Measurements from ENCODE around the gene FMO1.

The FMO1 gene

DNA sequence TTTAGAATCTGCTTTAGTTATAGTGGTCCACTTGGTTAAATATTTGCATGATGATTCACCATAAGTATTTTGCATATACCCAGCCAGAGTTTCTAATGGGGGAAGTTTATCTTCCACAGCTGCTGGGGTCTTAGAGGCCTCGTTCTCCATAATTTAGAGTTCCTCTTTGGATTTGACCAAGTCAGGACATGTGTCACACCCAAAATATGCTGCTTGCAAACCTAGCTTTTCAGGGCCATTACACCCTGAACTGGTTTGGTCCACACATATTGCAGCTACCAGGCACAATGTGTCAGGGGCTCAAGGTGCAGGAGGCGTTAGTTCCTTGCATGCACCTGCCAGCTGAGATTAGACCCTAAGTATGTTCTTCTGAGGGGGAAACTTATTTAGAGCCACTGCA is 48.6 kb downstream of the FMO1 start:
- no peak for DNase-seq (ENCODE audit: low spot score)
- no peak overlapping the region for H3K4me3 ChIP-seq
- no peak for TF ChIP-seq CTCF (IDR thresholded peaks at IDR 0.05)

GRCh38 chr1:171298696-171299095 is 50.4 kb downstream of the FMO1 start:
- no peak for DNase-seq (ENCODE audit: low spot score)
- no peak for TF ChIP-seq CTCF (IDR thresholded peaks at IDR 0.05)
- H3K4me3 ChIP-seq = no peak overlapping the region
- H3K27ac ChIP-seq = no peak overlapping the region

More for the DNA sequence above, 48.6 kb downstream of the FMO1 start:
- H3K27ac ChIP-seq = no peak overlapping the region

DNA sequence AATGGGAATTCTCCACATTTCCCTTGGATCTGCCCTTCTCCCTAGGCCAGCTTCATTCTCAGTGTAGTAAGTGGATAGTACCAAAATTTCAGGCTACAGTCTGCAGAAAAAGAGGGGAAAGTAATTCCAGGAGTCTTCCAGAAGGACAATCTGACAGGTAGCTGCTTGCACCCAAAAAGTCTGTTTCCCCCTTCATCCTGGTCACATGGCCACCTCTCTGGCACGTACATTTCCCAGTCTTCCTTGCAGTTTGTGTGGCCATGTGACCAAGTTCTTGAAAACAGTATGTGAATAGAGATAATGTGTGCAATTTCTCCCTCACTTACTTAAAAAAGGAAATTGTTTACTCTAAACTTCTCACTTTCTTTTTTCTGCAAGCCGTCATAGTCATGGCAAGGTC is 51.0 kb downstream of the FMO1 start:
- no peak for DNase-seq (ENCODE audit: low spot score)
- no peak overlapping the region for H3K4me3 ChIP-seq
- TF ChIP-seq CTCF (IDR thresholded peaks at IDR 0.05) = no peak
- H3K27ac ChIP-seq = no peak overlapping the region

- TF ChIP-seq CTCF (IDR thresholded peaks at IDR 0.05) = no peak
- no peak overlapping the region for H3K4me3 ChIP-seq
- DNase-seq (ENCODE audit: low spot score) = no peak
- H3K27ac ChIP-seq = no peak overlapping the region
These were observed 52.1 kb downstream of the FMO1 start for GRCh38 chr1:171300401-171300800.

DNA sequence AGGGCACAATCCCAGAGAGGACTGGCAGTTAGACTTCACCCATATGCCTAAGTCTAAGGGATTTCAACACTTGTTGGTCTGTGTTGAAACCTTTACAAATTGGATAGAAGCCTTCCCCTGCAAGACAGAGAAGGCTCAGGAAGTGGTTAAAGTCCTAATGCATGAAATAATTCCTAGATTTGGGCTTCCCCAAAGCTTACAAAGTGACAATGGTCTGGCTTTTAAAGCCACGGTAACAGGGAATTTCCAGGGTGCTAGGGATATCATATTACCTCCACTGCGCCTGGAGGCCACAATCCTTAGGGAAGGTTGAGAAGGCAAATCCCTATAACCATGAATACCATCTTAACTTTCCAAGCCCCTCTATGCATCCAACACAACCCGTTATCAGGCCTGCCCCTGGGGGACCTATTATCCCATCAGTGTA is 62.4 kb downstream of the FMO1 start:
- TF ChIP-seq CTCF (IDR thresholded peaks at IDR 0.05) = no peak
- H3K27ac ChIP-seq = no peak overlapping the region
- no peak for DNase-seq (ENCODE audit: low spot score)
- H3K4me3 ChIP-seq = no peak overlapping the region

DNA sequence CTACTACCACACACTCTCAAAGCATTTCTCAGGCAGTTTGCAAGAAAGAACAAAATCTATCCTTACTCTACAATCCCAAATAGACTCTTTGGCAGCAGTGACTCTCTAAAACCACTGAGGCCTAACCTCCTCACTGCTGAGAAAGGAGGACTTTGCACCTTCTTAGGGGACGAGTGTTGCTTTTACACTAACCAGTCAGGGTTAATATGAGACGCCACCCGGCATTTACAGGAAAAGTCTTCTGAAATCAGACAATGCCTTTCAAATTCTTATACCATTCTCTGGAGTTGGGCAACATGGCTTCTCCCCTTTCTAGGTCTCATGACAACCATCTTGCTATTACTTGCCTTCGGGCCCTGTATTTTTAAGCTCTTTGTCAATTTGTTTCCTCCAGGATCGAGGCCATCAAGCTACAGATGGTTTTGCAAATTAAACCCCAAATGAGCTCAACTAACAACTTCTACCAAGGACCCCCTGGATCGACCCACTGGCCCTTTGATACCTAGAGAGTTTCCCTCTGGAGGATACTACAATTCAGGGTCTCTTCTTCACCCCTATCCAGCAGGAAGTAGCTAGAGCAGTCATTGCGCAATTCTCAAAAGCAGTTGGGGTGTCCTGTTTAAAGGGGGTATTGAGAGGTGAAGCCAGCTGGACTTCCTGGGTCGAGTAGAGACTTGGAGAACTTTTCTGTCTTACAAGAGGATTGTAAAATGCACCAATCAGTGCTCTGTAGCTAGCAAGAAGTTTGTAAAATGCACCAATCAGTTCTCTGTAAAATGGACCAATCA is 63.7 kb downstream of the FMO1 start:
- Histone ChIP-seq H3K4me3 (no peak overlapping the region), H3K27ac (no peak overlapping the region)
- no peak for DNase-seq (ENCODE audit: low spot score)
- no peak for TF ChIP-seq CTCF (IDR thresholded peaks at IDR 0.05)

DNA sequence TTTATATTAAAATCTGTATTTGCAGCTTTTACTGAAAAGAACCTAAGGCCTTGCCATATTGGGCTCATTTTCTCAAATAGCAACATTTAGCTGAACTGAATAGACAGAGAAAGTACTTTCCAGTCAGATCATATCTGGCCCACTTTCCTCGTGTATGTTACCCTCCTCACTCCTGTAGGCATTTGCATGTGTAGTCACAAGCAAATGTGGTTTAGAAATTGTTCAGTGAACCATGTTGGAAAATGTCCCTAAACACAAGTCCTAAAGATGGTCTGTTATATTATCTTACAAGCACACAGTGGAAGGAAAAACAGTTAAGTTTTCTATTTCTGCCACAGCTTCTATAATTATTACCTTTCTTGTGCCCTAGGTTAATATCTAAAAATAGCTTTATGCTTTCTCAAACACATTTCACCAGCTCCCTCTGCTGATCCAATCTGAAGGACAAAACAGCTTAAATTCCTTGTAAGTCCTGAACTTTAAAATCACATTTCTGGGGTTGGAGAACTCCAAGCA is 65.1 kb downstream of the FMO1 start:
- no peak for DNase-seq (ENCODE audit: low spot score)
- TF ChIP-seq CTCF (IDR thresholded peaks at IDR 0.05) = no peak
- Histone ChIP-seq H3K27ac (peak overlapping the region; percentile 80 to 86), H3K4me3 (peak overlapping the region; percentile 6)

Measured in coronary artery (tissue), 2 donors.